K562 (cell line): ENCODE measurements around the gene ZNHIT2. TPM values are rescaled to one million over a fixed set of nuclear protein-coding genes. Genes with fewer than 3 reads are reported as not detected.

Experiments used
- ATAC-seq: fragments of 200-7000 bp; cut with Tn5 transposase; 3 replicates; pipeline ENCODE4 v1.9.1; 2020; ENCODE audit warnings: moderate library complexity
- BruUV-seq: library from RNA; stranded (reverse); fragments of 400-500 nt; replicated peaks from 2 replicates; lab custom pipeline; 2021; lab: Mats Ljungman, UMichigan
- CTCF ChIA-PET: fragments of 300-600 bp; formaldehyde crosslinking; extraction: SDS; loops from one replicate; lab custom pipeline; 2021; ENCODE audit warnings: low intra/inter-chr PET ratio; lab: Yijun Ruan, JAX
- POLR2A ChIA-PET: fragments of 300-600, 350-650 bp; sonication (Branson Sonifier 250); formaldehyde crosslinking; extraction: SDS; loops from one replicate; lab custom pipeline; 2021; ENCODE audit warnings: antibody characterized with exemption, inconsistent platforms; lab: Yijun Ruan, JAX
- DNase-seq, 4 experiments: peaks; one replicate each; pipeline versions ENCODE4 v3.0.0 to v3.0.0-alpha.2; 2011 to 2018; ENCODE audit warnings: low spot score in 3 of 4, mixed read lengths in 3 of 4; ENCODE audit errors: extremely low read depth in 1 of 4
- FAIRE-seq: peaks from 2 replicates; lab custom pipeline; 2011; peaks lifted over from hg19 to GRCh38; lab: Jason Lieb, UNC
- H2AFZ ChIP-seq: 2 replicates; pipeline ENCODE4 v1.6.0; 2011; ENCODE audit warnings: low read depth, low read length, control low read depth, inconsistent platforms
- H3K27ac ChIP-seq: fragments of 200-600 bp; 3 replicates; pipeline ENCODE4 v1.8.0; 2011; ENCODE audit warnings: low read depth, mild to moderate bottlenecking, control low read depth, inconsistent platforms, low read length, moderate library complexity, mixed read lengths; ENCODE audit errors: extremely low read depth
- H3K27me3 ChIP-seq, 2 experiments: fragments of 300-600 bp in 1 of 2; 2 replicates in 1 of 2; 3 replicates in 1 of 2; pipeline versions ENCODE4 v1.6.0 to v1.8.0; 2011; ENCODE audit warnings: inconsistent platforms in 2 of 2, low read length in 2 of 2, mild to moderate bottlenecking in 1 of 2, mixed read lengths in 1 of 2, moderate library complexity in 1 of 2; ENCODE audit not compliant: control insufficient read depth in 2 of 2, insufficient read depth in 2 of 2
- H3K36me3 ChIP-seq: fragments of 300-600 bp; 3 replicates; pipeline ENCODE4 v1.8.0; 2011; ENCODE audit warnings: mild to moderate bottlenecking, low read length, inconsistent platforms; ENCODE audit not compliant: control insufficient read depth, insufficient read depth
- H3K4me1 ChIP-seq, 2 experiments: fragments of 200-600 bp in 1 of 2; replicated peaks in 1 of 2; 2 replicates in 1 of 2; 3 replicates in 1 of 2; pipeline versions ENCODE4 v1.5.1 to v1.8.0; 2011; ENCODE audit warnings: inconsistent platforms in 2 of 2, low read length in 2 of 2, mild to moderate bottlenecking in 1 of 2, mixed read lengths in 1 of 2, moderate library complexity in 1 of 2; ENCODE audit not compliant: control insufficient read depth in 2 of 2, insufficient read depth in 2 of 2
- H3K4me2 ChIP-seq: 2 replicates; pipeline ENCODE4 v1.6.1; 2011; ENCODE audit warnings: low read length, control low read depth, inconsistent platforms, mixed read lengths; ENCODE audit not compliant: insufficient read depth
- H3K4me3 ChIP-seq: fragments of 200-600 bp; sonication (generic), shearing (Covaris generic); 2 replicates; pipeline ENCODE4 v1.5.1; 2016; ENCODE audit warnings: control low read depth, inconsistent platforms
- H3K79me2 ChIP-seq: fragments of 200-600 bp; 3 replicates; pipeline ENCODE4 v1.8.0; 2011; ENCODE audit warnings: low read length, inconsistent platforms; ENCODE audit not compliant: control insufficient read depth, insufficient read depth
- H3K9ac ChIP-seq, 2 experiments: 2 replicates each; pipeline versions ENCODE4 v1.6.0 to v1.6.1; 2011; ENCODE audit warnings: low read depth in 2 of 2, low read length in 2 of 2, control low read depth in 1 of 2, inconsistent platforms in 1 of 2, mild to moderate bottlenecking in 1 of 2, mixed read lengths in 1 of 2; ENCODE audit not compliant: insufficient read depth in 1 of 2
- H3K9me1 ChIP-seq: one replicate; pipeline ENCODE4 v1.6.0; 2011; ENCODE audit warnings: inconsistent platforms, mild to moderate bottlenecking, low read length, moderate library complexity; ENCODE audit not compliant: control insufficient read depth, insufficient read depth
- H3K9me3 ChIP-seq: replicated peaks from 2 replicates; pipeline ENCODE4 v1.5.1; 2011; ENCODE audit warnings: low read depth, low read length, inconsistent platforms; ENCODE audit not compliant: control insufficient read depth, insufficient read depth
- H4K20me1 ChIP-seq: replicated peaks from 2 replicates; pipeline ENCODE4 v1.6.1; 2011; ENCODE audit warnings: low read length, inconsistent platforms, mixed read lengths; ENCODE audit not compliant: control insufficient read depth, insufficient read depth
- CREM ChIP-seq: IDR thresholded peaks from 2 replicates; pipeline ENCODE4 v1.6.1; 2014; ENCODE audit warnings: antibody characterized with exemption, low read depth
- HNRNPH1 ChIP-seq: fragments of 200-400 bp; formaldehyde crosslinking; optimal IDR thresholded peaks from 2 replicates; pipeline ENCODE3; 2017; ENCODE audit warnings: low read depth, mild to moderate bottlenecking, low read length, moderate library complexity
- PHF21A ChIP-seq: fragments of 450-650 bp; IDR thresholded peaks from 2 replicates; pipeline ENCODE4 v1.6.1; 2017; ENCODE audit warnings: low read depth, borderline replicate concordance
- TBP ChIP-seq: optimal IDR thresholded peaks from 2 replicates; pipeline ENCODE3; 2011; ENCODE audit warnings: low read depth, low read length, improper control_type of control experiment
- ZFX ChIP-seq: sonication (generic); formaldehyde crosslinking; IDR thresholded peaks from 2 replicates; pipeline ENCODE4 v1.8.0; 2022; ENCODE audit warnings: mild to moderate bottlenecking, missing genetic modification reagents, moderate library complexity
- WGBS: fragments of 100-300 bp; shearing (Covaris generic); methylation state at CpG from one replicate; pipeline ENCODE4 v1.1.6; 2016; ENCODE audit warnings: low coverage, mixed read lengths; ENCODE audit not compliant: insufficient coverage; ENCODE audit errors: missing lambda C conversion rate; 5-methylcytosine and 5-hydroxymethylcytosine counted together
- in situ Hi-C: fragments of 300-500 bp; cut with MboI; formaldehyde crosslinking; loops from 4 replicates; pipeline ENCODE4 v1.15.0; 2018; ENCODE audit warnings: inconsistent platforms, mixed read lengths
- intact Hi-C: fragments of 100-400 bp; cut with micrococcal nuclease; formaldehyde crosslinking; loops from 2 replicates; pipeline ENCODE4 v1.14.2; 2022
- polyA plus RNA-seq, 8 experiments: library from polyadenylated mRNA; depleted of rRNA in 4 of 8; stranded (reverse) in 5 of 8; unstranded in 3 of 8; fragments of >200 nt; fragmentation: Nextera tagmentation in 2 of 8; fragmentation: Illumina TruSeq in 1 of 8; extraction: Ambion mirVana in 2 of 8; extraction: Trizol in 1 of 8; gene quantifications; 2 replicates each; pipeline versions ENCODE4 v1.2.1 to v1.2.3, GENCODE V29; 2011 to 2014; ENCODE audit warnings: inconsistent platforms in 1 of 8, missing spikeins in 1 of 8
- total RNA-seq, 7 experiments: library from RNA; depleted of rRNA in 6 of 7; stranded (reverse); fragments of >200 nt in 6 of 7; fragmentation: Illumina TruSeq in 2 of 7; extraction: Trizol in 2 of 7; gene quantifications; 2 replicates each; pipeline versions ENCODE4 v1.2.1 to v1.2.3, GENCODE V29; 2011 to 2021; ENCODE audit warnings: low replicate concordance in 1 of 7
- TF ChIP-seq, protein P1 (sequence below): IDR thresholded peaks from 2 replicates; pipeline ENCODE4 v1.6.1; 2012; ENCODE audit warnings: low read depth, low read length, improper control_type of control experiment, borderline replicate concordance
- TF ChIP-seq, protein P2 (sequence below): fragments of 250-450 bp; sonication (Bioruptor Pico); IDR thresholded peaks from 2 replicates; pipeline ENCODE4 v1.9.0; 2021; ENCODE audit warnings: mild to moderate bottlenecking, inconsistent platforms
- TF ChIP-seq, protein P3 (sequence below): sonication (generic); formaldehyde crosslinking; IDR thresholded peaks from 2 replicates; pipeline ENCODE4 v1.8.0; 2023; ENCODE audit warnings: mild to moderate bottlenecking, missing genetic modification reagents

ZNHIT2 gene
- total and polyA plus RNA-seq, 9 of the 15 experiments (the other 6 are each of a cell fraction or from before 2014, with no cell fraction given): 0.08 to 39.0 (median 2.5) TPM

DNA sequence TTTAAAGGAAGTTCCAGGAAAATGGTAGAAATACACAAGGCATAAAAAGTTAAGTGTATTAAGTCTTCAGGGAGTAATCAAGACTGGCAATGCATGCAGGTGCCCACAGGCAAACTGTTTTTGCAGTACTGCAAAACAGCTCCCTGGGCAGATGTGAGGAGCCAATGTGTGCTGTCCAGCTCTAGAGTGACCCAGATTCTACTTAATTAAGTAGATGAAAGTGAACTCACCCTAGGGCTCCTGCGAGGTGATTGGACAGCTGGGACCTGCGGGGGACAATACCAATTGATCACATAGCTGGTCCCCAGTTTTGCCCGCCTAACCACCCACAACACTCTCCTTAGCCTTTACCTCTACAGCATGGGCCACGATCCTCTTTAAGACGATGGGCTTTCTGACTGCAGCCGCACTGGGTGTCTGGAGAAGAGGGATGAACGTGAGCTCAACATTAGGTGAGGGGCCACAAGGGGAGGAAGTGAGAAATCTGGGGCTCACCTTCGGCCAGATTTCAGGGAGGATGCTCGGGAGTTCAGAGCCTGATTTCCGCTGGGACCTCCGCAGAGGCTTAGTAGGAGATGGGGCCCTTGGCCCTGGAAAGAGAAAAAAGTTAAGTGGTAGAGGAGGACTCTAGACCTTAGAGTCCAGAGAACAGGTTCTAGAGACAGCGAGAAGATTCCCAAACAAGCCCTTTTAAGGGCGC is 34.2 kb downstream of the ZNHIT2 start:
- BruUV-seq: TSS peak; percentile 56
- no peaks in the 10 kb centered on the region; a peak in 1 of 5 replicates for H3K27me3 ChIP-seq
- peak overlapping the region; percentile 98 for H3K4me2 ChIP-seq
- peaks cover 22 to 26% of the 10 kb centered on the region in 2 experiments for H3K4me1 ChIP-seq
- peak; percentile 15 for ATAC-seq
- peak in 2 of 4 experiments; percentile 48 for DNase-seq
- no peaks in the 10 kb centered on the region for H3K9me1 ChIP-seq
- POLR2A ChIA-PET: interaction anchor here (0.5 to 1.8 kb wide), 10 partner anchors 8 to 297 kb away, joined by 3 to 11 read pairs (median 4); partner anchors contain the start of genes SAC3D1 and SNX15
- peak overlapping the region; percentile 89 for H2AFZ ChIP-seq
- peak overlapping the region; percentile 96 for H3K9ac ChIP-seq
- H3K27ac ChIP-seq: peak overlapping the region; percentile 90
- no peaks in the 10 kb centered on the region; the same call in none of the 2 replicates for H4K20me1 ChIP-seq
- 0% methylated on average over 13 of the region's 13 CpGs for WGBS
- H3K36me3 ChIP-seq: peaks cover 82% of the 10 kb centered on the region
- H3K79me2 ChIP-seq: peaks cover 66% of the 10 kb centered on the region
- FAIRE-seq: peak; percentile 11
- CTCF ChIA-PET: interaction anchor here (1.0 to 1.4 kb wide), 2 partner anchors 70 kb away, joined by 3 read pairs; no protein-coding TSS in a partner anchor
- intact Hi-C loops: loop anchor here (5.0 kb wide), 1 partner anchor 56 kb away; the partner anchor contains the start of gene SNX15
- in situ Hi-C loops: no loop called here
- no peaks in the 10 kb centered on the region for H3K9me3 ChIP-seq
- peak overlapping the region; percentile 81 for H3K4me3 ChIP-seq
- TF ChIP-seq, protein P1, sequence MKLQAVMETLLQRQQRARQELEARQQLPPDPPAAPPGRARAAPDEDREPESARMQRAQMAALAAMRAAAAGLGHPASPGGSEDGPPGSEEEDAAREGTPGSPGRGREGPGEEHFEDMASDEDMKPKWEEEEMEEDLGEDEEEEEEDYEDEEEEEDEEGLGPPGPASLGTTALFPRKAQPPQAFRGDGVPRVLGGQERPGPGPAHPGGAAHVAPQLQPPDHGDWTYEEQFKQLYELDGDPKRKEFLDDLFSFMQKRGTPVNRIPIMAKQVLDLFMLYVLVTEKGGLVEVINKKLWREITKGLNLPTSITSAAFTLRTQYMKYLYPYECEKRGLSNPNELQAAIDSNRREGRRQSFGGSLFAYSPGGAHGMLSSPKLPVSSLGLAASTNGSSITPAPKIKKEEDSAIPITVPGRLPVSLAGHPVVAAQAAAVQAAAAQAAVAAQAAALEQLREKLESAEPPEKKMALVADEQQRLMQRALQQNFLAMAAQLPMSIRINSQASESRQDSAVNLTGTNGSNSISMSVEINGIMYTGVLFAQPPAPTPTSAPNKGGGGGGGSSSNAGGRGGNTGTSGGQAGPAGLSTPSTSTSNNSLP: no peak
- TF ChIP-seq HNRNPH1 (no peak), TBP (peak; percentile 23), PHF21A (0 out of 2 replicates have a peak, but pooled peaks have one; percentile 36), CREM (no peak), ZFX (no peak)
- TF ChIP-seq, protein P2, sequence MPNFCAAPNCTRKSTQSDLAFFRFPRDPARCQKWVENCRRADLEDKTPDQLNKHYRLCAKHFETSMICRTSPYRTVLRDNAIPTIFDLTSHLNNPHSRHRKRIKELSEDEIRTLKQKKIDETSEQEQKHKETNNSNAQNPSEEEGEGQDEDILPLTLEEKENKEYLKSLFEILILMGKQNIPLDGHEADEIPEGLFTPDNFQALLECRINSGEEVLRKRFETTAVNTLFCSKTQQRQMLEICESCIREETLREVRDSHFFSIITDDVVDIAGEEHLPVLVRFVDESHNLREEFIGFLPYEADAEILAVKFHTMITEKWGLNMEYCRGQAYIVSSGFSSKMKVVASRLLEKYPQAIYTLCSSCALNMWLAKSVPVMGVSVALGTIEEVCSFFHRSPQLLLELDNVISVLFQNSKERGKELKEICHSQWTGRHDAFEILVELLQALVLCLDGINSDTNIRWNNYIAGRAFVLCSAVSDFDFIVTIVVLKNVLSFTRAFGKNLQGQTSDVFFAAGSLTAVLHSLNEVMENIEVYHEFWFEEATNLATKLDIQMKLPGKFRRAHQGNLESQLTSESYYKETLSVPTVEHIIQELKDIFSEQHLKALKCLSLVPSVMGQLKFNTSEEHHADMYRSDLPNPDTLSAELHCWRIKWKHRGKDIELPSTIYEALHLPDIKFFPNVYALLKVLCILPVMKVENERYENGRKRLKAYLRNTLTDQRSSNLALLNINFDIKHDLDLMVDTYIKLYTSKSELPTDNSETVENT (CRISPR knock-in tag): no peak
- TF ChIP-seq, protein P3, sequence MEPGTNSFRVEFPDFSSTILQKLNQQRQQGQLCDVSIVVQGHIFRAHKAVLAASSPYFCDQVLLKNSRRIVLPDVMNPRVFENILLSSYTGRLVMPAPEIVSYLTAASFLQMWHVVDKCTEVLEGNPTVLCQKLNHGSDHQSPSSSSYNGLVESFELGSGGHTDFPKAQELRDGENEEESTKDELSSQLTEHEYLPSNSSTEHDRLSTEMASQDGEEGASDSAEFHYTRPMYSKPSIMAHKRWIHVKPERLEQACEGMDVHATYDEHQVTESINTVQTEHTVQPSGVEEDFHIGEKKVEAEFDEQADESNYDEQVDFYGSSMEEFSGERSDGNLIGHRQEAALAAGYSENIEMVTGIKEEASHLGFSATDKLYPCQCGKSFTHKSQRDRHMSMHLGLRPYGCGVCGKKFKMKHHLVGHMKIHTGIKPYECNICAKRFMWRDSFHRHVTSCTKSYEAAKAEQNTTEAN (CRISPR knock-in tag): no peak
